UCSD-AML1 (cell line): ENCODE results near the gene TTLL9.
"Not testable (repeated sequence)": the region's sequence is repeated elsewhere in the genome, so short reads cannot be mapped to it uniquely, and the experiment has no call there.

ENCODE experiments used
- DNase-seq: peaks from one replicate; lab custom pipeline; 2025; ENCODE audit not compliant: unreplicated experiment; lab: John Stamatoyannopoulos, UW

TTLL9 gene

GRCh38 chr20:31916708-31917107 is 46.3 kb downstream of the TTLL9 start:
- no peak for DNase-seq

- not testable (repeated sequence) for DNase-seq
Observed at GRCh38 chr20:31917962-31918412, 47.6 kb downstream of the TTLL9 start.

GRCh38 chr20:31918466-31919105 is 48.2 kb downstream of the TTLL9 start:
- DNase-seq, result no peak

GRCh38 chr20:31919410-31920155 is 49.1 kb downstream of the TTLL9 start:
- DNase-seq, result no peak

- no peak for DNase-seq
Observed at GRCh38 chr20:31920275-31920855, 49.9 kb downstream of the TTLL9 start.

- DNase-seq, result not testable (repeated sequence)
Observed at GRCh38 chr20:31921480-31921879, 51.0 kb downstream of the TTLL9 start.

GRCh38 chr20:31922181-31922580 is 51.7 kb downstream of the TTLL9 start:
- no peak for DNase-seq

GRCh38 chr20:31922588-31922987 is 52.2 kb downstream of the TTLL9 start:
- no peak for DNase-seq

- no peak for DNase-seq
Observed at GRCh38 chr20:31923388-31924331, 53.2 kb downstream of the TTLL9 start.

- DNase-seq, result no peak
Observed at GRCh38 chr20:31924561-31924960, 54.1 kb downstream of the TTLL9 start.

GRCh38 chr20:31925631-31926030 is 55.2 kb downstream of the TTLL9 start:
- DNase-seq, result no peak

- no peak for DNase-seq
Observed at GRCh38 chr20:31926493-31926892, 56.1 kb downstream of the TTLL9 start.

- DNase-seq, result no peak
Observed at GRCh38 chr20:31927627-31928159, 57.3 kb downstream of the TTLL9 start.

GRCh38 chr20:31929631-31930030 is 59.2 kb downstream of the TTLL9 start:
- DNase-seq, result not testable (repeated sequence)

- DNase-seq, result no peak
Observed at GRCh38 chr20:31930779-31931178, 60.3 kb downstream of the TTLL9 start.

- no peak for DNase-seq
Observed at GRCh38 chr20:31933698-31934097, 63.3 kb downstream of the TTLL9 start.

GRCh38 chr20:31934491-31934890 is 64.1 kb downstream of the TTLL9 start:
- DNase-seq, result no peak

GRCh38 chr20:31934968-31935764 is 64.7 kb downstream of the TTLL9 start:
- peak; percentile 19 for DNase-seq

- DNase-seq, result no peak
Observed at GRCh38 chr20:31936420-31936819, 66.0 kb downstream of the TTLL9 start.

- DNase-seq, result no peak
Observed at GRCh38 chr20:31937820-31938219, 67.4 kb downstream of the TTLL9 start.
